Spleen (tissue), 11 donors: ENCODE measurements around the gene MAU2. TPM values are rescaled to one million over a fixed set of nuclear protein-coding genes. Genes with fewer than 3 reads are reported as not detected.
"Not testable (repeated sequence)": the region's sequence is repeated elsewhere in the genome, so short reads cannot be mapped to it uniquely, and the experiment has no call there.

ENCODE experiments used
- DNase-seq: peaks from one replicate; pipeline ENCODE4 v3.0.0-alpha.2; 2020
- H3K27ac ChIP-seq, 8 donors: fragments of 200-600 bp; sonication (generic) in 7 of 8; 1 replicate in 4 of 8; 2 replicates in 4 of 8; pipeline versions ENCODE4 v1.5.0 to v1.8.0; 2016 to 2021; ENCODE audit warnings: inconsistent platforms in 4 of 8, mild to moderate bottlenecking in 4 of 8, moderate library complexity in 1 of 8
- H3K27me3 ChIP-seq, 7 donors: fragments of 200-600 bp; sonication (generic) in 6 of 7; replicated peaks in 1 of 7; 1 replicate in 4 of 7; 2 replicates in 3 of 7; pipeline versions ENCODE4 v1.5.0 to v1.8.0; 2016 to 2021; ENCODE audit warnings: inconsistent platforms in 3 of 7, mild to moderate bottlenecking in 1 of 7
- H3K36me3 ChIP-seq, 6 donors: fragments of 200-600 bp; sonication (generic) in 5 of 6; 1 replicate in 4 of 6; 2 replicates in 2 of 6; pipeline versions ENCODE4 v1.5.0 to v1.8.0; 2016 to 2021; ENCODE audit warnings: inconsistent platforms in 2 of 6
- H3K4me1 ChIP-seq, 6 donors: fragments of 200-600 bp; sonication (generic) in 5 of 6; 1 replicate in 3 of 6; 2 replicates in 3 of 6; pipeline versions ENCODE4 v1.5.0 to v1.8.0; 2016 to 2021; ENCODE audit warnings: inconsistent platforms in 3 of 6
- H3K4me3 ChIP-seq, 8 donors: fragments of 200-600 bp; sonication (generic) in 7 of 8; 1 replicate in 4 of 8; 2 replicates in 4 of 8; pipeline versions ENCODE4 v1.5.0 to v1.8.0; 2016 to 2021; ENCODE audit warnings: inconsistent platforms in 4 of 8, mild to moderate bottlenecking in 4 of 8, moderate library complexity in 2 of 8
- H3K9me3 ChIP-seq, 8 donors: fragments of 200-600 bp; sonication (generic) in 7 of 8; 1 replicate in 4 of 8; 2 replicates in 4 of 8; pipeline versions ENCODE4 v1.5.0 to v1.8.0; 2016 to 2021; ENCODE audit warnings: inconsistent platforms in 4 of 8
- POLR2A ChIP-seq, 3 donors: fragments of 450-650 bp; IDR thresholded peaks; one replicate each; pipeline ENCODE4 v1.5.1; 2017; ENCODE audit warnings: antibody characterized with exemption in 3 of 3, mild to moderate bottlenecking in 1 of 3
- POLR2AphosphoS5 ChIP-seq, 3 donors: sonication (generic); formaldehyde crosslinking; IDR thresholded peaks; one replicate each; pipeline ENCODE4 v1.5.1; 2017; ENCODE audit warnings: antibody characterized with exemption in 3 of 3
- WGBS, 5 donors: extraction: QIAGEN DNeasy Blood & Tissue Kit in 3 of 5; methylation state at CpG; one replicate each; pipeline versions ENCODE4 v1.1.5 to v1.1.7; 2013 to 2018; 5-methylcytosine and 5-hydroxymethylcytosine counted together
- intact Hi-C: fragments of 100-400 bp; cut with DNase I; formaldehyde crosslinking; loops from one replicate; pipeline ENCODE4 v1.15.0; 2023; ENCODE audit warnings: low total_unique reads
- polyA plus RNA-seq, 3 donors: library from polyadenylated mRNA; stranded (reverse); fragments of 200-250 nt; gene quantifications; one replicate each; pipeline ENCODE4 v1.2.1, GENCODE V29; 2013
- total RNA-seq, 7 donors: library from RNA; depleted of rRNA in 3 of 7; stranded (reverse); fragments of >200 nt in 3 of 7; fragmentation: NEBNext Ultra II Directional in 4 of 7; extraction: Animal tissue kit (Norgen Biotek cat#: 25700) in 4 of 7; gene quantifications; one replicate each; pipeline versions ENCODE4 v1.1.0 to v1.2.1, GENCODE V29; 2016 to 2021
- TF ChIP-seq, protein P1 (sequence below), 11 experiments: fragments of 200-600 bp in 7 of 11; fragments of 450-650 bp in 4 of 11; sonication (generic) in 4 of 11; IDR thresholded peaks in 8 of 11; conservative IDR thresholded peaks in 3 of 11; 1 replicate in 7 of 11; 2 replicates in 4 of 11; pipeline versions ENCODE4 v1.4.0 to v1.8.0; 2016 to 2021; ENCODE audit warnings: antibody characterized with exemption in 11 of 11, inconsistent platforms in 4 of 11, mild to moderate bottlenecking in 1 of 11
- donor health status: healthy with polysubstance abuse.
- donor health status: DM: no; HTN: no; CAD: no; lungs with moderate emphysema.
- donor health status: DM: no; HTN: no; CAD: no.
- donor health status: Bipolar disorder and iron deficiency.
- donor health status: healthy.
- donor health status: DM: no; HTN: no; CAD: no.
- donor health status: DM: yes; HTN: yes; CAD: no.

MAU2 gene
- total and polyA plus RNA-seq, 10 donors: 12.0 to 133 (median 95.1) TPM

DNA sequence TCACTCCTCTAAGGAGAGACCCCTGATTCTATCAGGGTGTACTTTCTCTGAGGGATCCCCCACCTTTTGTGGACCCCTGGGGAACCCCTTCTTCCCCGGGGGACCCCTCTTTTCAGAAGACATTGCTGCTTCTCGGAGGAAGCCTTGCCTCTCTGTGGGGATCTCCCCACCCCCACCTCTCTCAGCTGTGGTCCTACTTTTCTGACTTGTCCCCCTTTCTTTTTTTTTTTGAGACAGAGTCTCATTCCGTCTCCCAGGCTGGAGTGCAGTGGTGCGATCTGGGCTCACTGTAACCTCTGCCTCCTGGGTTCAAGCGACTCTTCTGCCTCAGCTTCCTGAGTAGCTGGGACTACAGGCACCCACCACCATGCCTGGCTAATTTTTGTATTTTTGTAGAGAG, 66.5 kb downstream of the MAU2 start:
- H3K36me3 ChIP-seq: no peaks in the 10 kb centered on the region
- peak overlapping the region; percentile 48 to 89 (median 74) for H3K4me3 ChIP-seq
- WGBS, 5 donors: 48 to 59% (median 58%) methylated on average over 5 of the region's 5 CpGs
- H3K27me3 ChIP-seq: no peaks in the 10 kb centered on the region
- no peaks in the 10 kb centered on the region for H3K9me3 ChIP-seq
- peaks cover 57 to 90% (median 72%) of the 10 kb centered on the region in 6 donors for H3K4me1 ChIP-seq
- TF ChIP-seq, protein P1, sequence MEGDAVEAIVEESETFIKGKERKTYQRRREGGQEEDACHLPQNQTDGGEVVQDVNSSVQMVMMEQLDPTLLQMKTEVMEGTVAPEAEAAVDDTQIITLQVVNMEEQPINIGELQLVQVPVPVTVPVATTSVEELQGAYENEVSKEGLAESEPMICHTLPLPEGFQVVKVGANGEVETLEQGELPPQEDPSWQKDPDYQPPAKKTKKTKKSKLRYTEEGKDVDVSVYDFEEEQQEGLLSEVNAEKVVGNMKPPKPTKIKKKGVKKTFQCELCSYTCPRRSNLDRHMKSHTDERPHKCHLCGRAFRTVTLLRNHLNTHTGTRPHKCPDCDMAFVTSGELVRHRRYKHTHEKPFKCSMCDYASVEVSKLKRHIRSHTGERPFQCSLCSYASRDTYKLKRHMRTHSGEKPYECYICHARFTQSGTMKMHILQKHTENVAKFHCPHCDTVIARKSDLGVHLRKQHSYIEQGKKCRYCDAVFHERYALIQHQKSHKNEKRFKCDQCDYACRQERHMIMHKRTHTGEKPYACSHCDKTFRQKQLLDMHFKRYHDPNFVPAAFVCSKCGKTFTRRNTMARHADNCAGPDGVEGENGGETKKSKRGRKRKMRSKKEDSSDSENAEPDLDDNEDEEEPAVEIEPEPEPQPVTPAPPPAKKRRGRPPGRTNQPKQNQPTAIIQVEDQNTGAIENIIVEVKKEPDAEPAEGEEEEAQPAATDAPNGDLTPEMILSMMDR (IDR thresholded peaks at IDR 0.05 in 8 of 11, conservative IDR thresholded peaks at IDR 0.05 in 3 of 11): no peak
- no peak for TF ChIP-seq POLR2A (IDR thresholded peaks at IDR 0.05)
- TF ChIP-seq POLR2AphosphoS5 (IDR thresholded peaks at IDR 0.05): no peak
- DNase-seq: peak; percentile 53
- intact Hi-C loops: no loop called here
- peak overlapping the region in 7 of 8 donors; percentile 61 to 97 (median 96) for H3K27ac ChIP-seq

- WGBS, 5 donors: 61 to 71% (median 65%) methylated on average over 13 of the region's 13 CpGs
- no peaks in the 10 kb centered on the region for H3K27me3 ChIP-seq
- H3K4me3 ChIP-seq: peak overlapping the region in 2 of 8 donors; percentile 10 to 25
- no peak for TF ChIP-seq POLR2AphosphoS5 (IDR thresholded peaks at IDR 0.05)
- TF ChIP-seq POLR2A (IDR thresholded peaks at IDR 0.05): no peak
- TF ChIP-seq, protein P1 (IDR thresholded peaks at IDR 0.05 in 8 of 11, conservative IDR thresholded peaks at IDR 0.05 in 3 of 11): no peak
- DNase-seq: peak; percentile 25
- H3K27ac ChIP-seq: peak overlapping the region; percentile 11 to 97 (median 64)
- intact Hi-C loops: no loop called here
- no peaks in the 10 kb centered on the region for H3K9me3 ChIP-seq
- H3K36me3 ChIP-seq: no peaks in the 10 kb centered on the region
- H3K4me1 ChIP-seq: peaks cover 70 to 90% (median 88%) of the 10 kb centered on the region in 6 donors
Measured at GRCh38 chr19:19388568-19389555, 68.2 kb downstream of the MAU2 start.

GRCh38 chr19:19389683-19390082, 69.1 kb downstream of the MAU2 start:
- intact Hi-C loops, H3K27me3 ChIP-seq, H3K36me3 ChIP-seq, H3K9me3 ChIP-seq, H3K4me3 ChIP-seq: not testable (repeated sequence)
- peak; percentile 30 for DNase-seq
- WGBS, 5 donors: 83 to 92% (median 90%) methylated on average over 12 of the region's 12 CpGs
- peak overlapping the region in 6 of 8 donors; percentile 52 to 97 (median 70) for H3K27ac ChIP-seq
- peaks cover 70 to 90% (median 88%) of the 10 kb centered on the region in 6 donors for H3K4me1 ChIP-seq

DNA sequence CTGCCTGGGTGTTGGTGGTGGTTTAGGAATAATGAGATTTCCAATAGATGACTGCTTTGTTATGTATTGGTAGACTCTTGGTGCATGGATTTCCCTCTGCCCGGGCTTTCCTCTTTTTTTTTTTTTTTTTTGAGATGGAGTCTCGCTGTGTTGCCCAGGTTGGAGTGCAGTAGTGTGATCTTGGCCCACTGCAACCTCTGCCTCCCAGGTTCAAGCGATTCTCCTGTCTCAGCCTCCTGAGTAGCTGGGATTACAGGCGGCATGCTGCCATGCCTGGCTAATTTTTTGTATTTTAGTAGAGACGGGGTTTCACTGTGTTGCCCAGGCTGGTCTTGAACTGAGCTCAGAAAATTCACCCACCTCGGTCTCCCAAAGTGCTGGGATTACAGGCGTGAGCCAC, 73.7 kb downstream of the MAU2 start:
- H3K4me3 ChIP-seq, H3K27me3 ChIP-seq, DNase-seq, H3K36me3 ChIP-seq, H3K9me3 ChIP-seq, intact Hi-C loops: not testable (repeated sequence)
- 80 to 89% (median 82%) methylated on average over 7 of the region's 7 CpGs for WGBS, 5 donors
- peak overlapping the region in 7 of 8 donors; percentile 41 to 97 (median 67) for H3K27ac ChIP-seq
- H3K4me1 ChIP-seq: peaks cover 46 to 93% (median 75%) of the 10 kb centered on the region in 6 donors
